PFSK-1 (cell line): ENCODE results near the gene LRMDA.

Experiments used
- POLR2AphosphoS5 ChIP-seq: IDR thresholded peaks from 2 replicates; pipeline ENCODE4 v1.6.1; 2012; ENCODE audit warnings: low read depth, mild to moderate bottlenecking, control low read depth, low read length, moderate library complexity
- REST ChIP-seq, 2 experiments: IDR thresholded peaks; 2 replicates each; pipeline versions ENCODE4 v1.6.1 to v1.8.0; 2011 to 2012; ENCODE audit warnings: low read depth in 2 of 2, low read length in 2 of 2, control low read depth in 1 of 2, inconsistent platforms in 1 of 2, mild to moderate bottlenecking in 1 of 2, moderate library complexity in 1 of 2; ENCODE audit not compliant: insufficient read depth in 1 of 2
- TAF1 ChIP-seq: IDR thresholded peaks from 2 replicates; pipeline ENCODE4 v1.6.1; 2012; ENCODE audit warnings: low read length, control low read depth, borderline replicate concordance; ENCODE audit not compliant: insufficient read depth

- no peak for TF ChIP-seq POLR2AphosphoS5
- no peak for TF ChIP-seq REST (IDR thresholded peaks at IDR 0.05; ENCODE audit: insufficient read depth in 1 of 2, low read depth in 2 of 2, low read length in 2 of 2)
- TF ChIP-seq TAF1 = no peak
Measured at GRCh38 chr10:75540357-75540966, 109.0 kb downstream of the LRMDA start.
